GM23248 (cell line): ENCODE measurements around the gene VEGFC.

ENCODE experiments used
- EZH2 ChIP-seq: fragments of 200-600 bp; sonication (generic); IDR thresholded peaks from 2 replicates; pipeline ENCODE4 v1.6.1; 2018; ENCODE audit warnings: antibody characterized with exemption, mild to moderate bottlenecking; ENCODE audit not compliant: insufficient read depth, poor library complexity, severe bottlenecking
- EZH2phosphoT487 ChIP-seq: fragments of 200-600 bp; sonication (generic); IDR thresholded peaks from 2 replicates; pipeline ENCODE4 v1.6.1; 2018; ENCODE audit warnings: antibody characterized with exemption, moderate library complexity, mild to moderate bottlenecking, low read depth; ENCODE audit not compliant: insufficient read depth

GRCh38 chr4:176780995-176781738 lies 11.6 kb downstream of the VEGFC start:
- TF ChIP-seq EZH2 (no peak), EZH2phosphoT487 (no peak)
